K562 (cell line): ENCODE data around the gene RPLP2. TPM values are rescaled to one million over a fixed set of nuclear protein-coding genes. Genes with fewer than 3 reads are reported as not detected.
A peak's percentile ranks its signal among the peaks of the same experiment; 100 is the strongest.

Experiments
- ARID4B ChIP-seq: sonication (generic); formaldehyde crosslinking; IDR thresholded peaks from 2 replicates; pipeline ENCODE4 v1.8.0; 2022; ENCODE audit warnings: mild to moderate bottlenecking, missing genetic modification reagents
- CHD7 ChIP-seq: fragments of 200-600 bp; sonication (generic); IDR thresholded peaks from one replicate; pipeline ENCODE4 v1.6.1; 2012; ENCODE audit warnings: mild to moderate bottlenecking, low read depth, low read length, inconsistent platforms
- SIRT6 ChIP-seq: IDR thresholded peaks from one replicate; pipeline ENCODE4 v1.6.1; 2012; ENCODE audit warnings: low read depth, mild to moderate bottlenecking, control low read depth, inconsistent platforms, low read length, moderate library complexity
- YY1 ChIP-seq, 3 experiments: IDR thresholded peaks; 2 replicates each; pipeline ENCODE4 v1.6.1; 2011; ENCODE audit warnings: low read length in 2 of 3, mild to moderate bottlenecking in 2 of 3, moderate library complexity in 2 of 3, borderline replicate concordance in 1 of 3, control low read depth in 1 of 3, low read depth in 1 of 3; ENCODE audit not compliant: insufficient read depth in 3 of 3, insufficient replicate concordance in 2 of 3, control insufficient read depth in 1 of 3, insufficient read length in 1 of 3; ENCODE audit errors: extremely low read depth in 1 of 3
- polyA plus RNA-seq, 8 experiments: library from polyadenylated mRNA; depleted of rRNA in 4 of 8; stranded (reverse) in 5 of 8; unstranded in 3 of 8; fragments of >200 nt; fragmentation: Nextera tagmentation in 2 of 8; fragmentation: Illumina TruSeq in 1 of 8; extraction: Ambion mirVana in 2 of 8; extraction: Trizol in 1 of 8; gene quantifications; 2 replicates each; pipeline versions ENCODE4 v1.2.1 to v1.2.3, GENCODE V29; 2011 to 2014; ENCODE audit warnings: inconsistent platforms in 1 of 8, missing spikeins in 1 of 8
- total RNA-seq, 7 experiments: library from RNA; depleted of rRNA in 6 of 7; stranded (reverse); fragments of >200 nt in 6 of 7; fragmentation: Illumina TruSeq in 2 of 7; extraction: Trizol in 2 of 7; gene quantifications; 2 replicates each; pipeline versions ENCODE4 v1.2.1 to v1.2.3, GENCODE V29; 2011 to 2021; ENCODE audit warnings: low replicate concordance in 1 of 7
- TF ChIP-seq, protein P1 (sequence below): fragments of 450-650 bp; IDR thresholded peaks from 2 replicates; pipeline ENCODE4 v1.7.1; 2018; ENCODE audit warnings: mild to moderate bottlenecking, low read depth; ENCODE audit not compliant: partially characterized antibody

RPLP2 gene
- total and polyA plus RNA-seq, 9 of the 15 experiments (the other 6 are each of a cell fraction or from before 2014, with no cell fraction given): 528 to 3,807 (median 1,633) TPM

DNA sequence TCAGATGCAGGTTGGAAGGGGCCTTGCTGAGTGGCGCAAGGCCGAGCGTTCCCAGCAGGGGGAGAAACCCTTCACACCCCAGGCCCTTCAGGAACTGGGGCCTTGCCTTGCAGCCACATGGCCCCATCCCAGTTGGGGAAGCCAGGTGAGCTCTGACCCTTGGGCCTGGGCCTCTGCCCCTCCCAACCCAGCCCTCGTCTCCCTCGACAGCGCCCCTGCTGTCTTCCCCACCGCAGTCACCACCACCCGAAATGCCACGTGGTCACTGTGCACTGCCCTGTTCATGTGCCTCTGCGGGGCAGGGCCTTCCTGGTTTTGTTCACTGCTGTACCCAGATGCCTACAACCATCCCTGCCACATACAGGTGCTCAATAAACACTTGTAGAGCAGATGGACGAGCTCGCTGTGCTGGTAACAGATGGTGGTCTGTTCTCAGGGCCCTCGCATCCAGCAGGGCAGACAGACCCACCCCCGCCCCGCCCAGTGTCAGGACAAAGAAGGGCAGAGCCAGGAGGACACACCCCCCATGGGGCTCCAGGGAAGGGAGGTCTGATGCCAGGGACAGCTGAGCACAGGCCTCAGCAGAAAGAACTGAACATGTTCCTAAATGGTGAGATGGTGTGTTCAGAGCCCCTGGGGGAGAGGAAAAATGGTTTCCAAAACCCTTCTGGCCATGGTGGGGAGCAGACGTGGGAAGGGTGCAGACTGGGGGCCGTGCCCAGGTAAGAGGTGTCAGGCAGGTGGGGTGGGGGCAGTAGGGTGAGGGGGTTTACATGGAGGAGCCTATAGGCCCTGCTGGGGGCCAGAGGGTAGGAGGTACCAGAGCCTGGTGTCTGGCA lies 28.9 kb downstream of the RPLP2 start (continued):
- peak in 1 of 3 experiments; percentile 24 for TF ChIP-seq YY1 (IDR thresholded peaks at IDR 0.05; ENCODE audit: borderline replicate concordance in 1 of 3, control insufficient read depth in 1 of 3, extremely low read depth in 1 of 3, insufficient read depth in 3 of 3, insufficient read length in 1 of 3, insufficient replicate concordance in 2 of 3, low read depth in 1 of 3, low read length in 2 of 3)
- TF ChIP-seq CHD7: peak; percentile 39
- TF ChIP-seq ARID4B: peak; percentile 40; the same call in 1 of the 2 replicates
- TF ChIP-seq, protein P1, sequence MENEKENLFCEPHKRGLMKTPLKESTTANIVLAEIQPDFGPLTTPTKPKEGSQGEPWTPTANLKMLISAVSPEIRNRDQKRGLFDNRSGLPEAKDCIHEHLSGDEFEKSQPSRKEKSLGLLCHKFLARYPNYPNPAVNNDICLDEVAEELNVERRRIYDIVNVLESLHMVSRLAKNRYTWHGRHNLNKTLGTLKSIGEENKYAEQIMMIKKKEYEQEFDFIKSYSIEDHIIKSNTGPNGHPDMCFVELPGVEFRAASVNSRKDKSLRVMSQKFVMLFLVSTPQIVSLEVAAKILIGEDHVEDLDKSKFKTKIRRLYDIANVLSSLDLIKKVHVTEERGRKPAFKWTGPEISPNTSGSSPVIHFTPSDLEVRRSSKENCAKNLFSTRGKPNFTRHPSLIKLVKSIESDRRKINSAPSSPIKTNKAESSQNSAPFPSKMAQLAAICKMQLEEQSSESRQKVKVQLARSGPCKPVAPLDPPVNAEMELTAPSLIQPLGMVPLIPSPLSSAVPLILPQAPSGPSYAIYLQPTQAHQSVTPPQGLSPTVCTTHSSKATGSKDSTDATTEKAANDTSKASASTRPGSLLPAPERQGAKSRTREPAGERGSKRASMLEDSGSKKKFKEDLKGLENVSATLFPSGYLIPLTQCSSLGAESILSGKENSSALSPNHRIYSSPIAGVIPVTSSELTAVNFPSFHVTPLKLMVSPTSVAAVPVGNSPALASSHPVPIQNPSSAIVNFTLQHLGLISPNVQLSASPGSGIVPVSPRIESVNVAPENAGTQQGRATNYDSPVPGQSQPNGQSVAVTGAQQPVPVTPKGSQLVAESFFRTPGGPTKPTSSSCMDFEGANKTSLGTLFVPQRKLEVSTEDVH: no peak
- TF ChIP-seq SIRT6: peak; percentile 90
